Stimulated activated CD4-positive, alpha-beta T cell treated with anti-CD3 and anti-CD28 coated beads, TNF-alpha, amount 100 ng/mL, for 1 hour (primary cell): ENCODE measurements around the gene THADA.

Experiments used
- DNase-seq, 3 donors: peaks; one replicate each; pipeline ENCODE4 v3.0.0-alpha.2; 2020; ENCODE audit warnings: low read depth in 3 of 3, low spot score in 1 of 3

The THADA gene

DNA sequence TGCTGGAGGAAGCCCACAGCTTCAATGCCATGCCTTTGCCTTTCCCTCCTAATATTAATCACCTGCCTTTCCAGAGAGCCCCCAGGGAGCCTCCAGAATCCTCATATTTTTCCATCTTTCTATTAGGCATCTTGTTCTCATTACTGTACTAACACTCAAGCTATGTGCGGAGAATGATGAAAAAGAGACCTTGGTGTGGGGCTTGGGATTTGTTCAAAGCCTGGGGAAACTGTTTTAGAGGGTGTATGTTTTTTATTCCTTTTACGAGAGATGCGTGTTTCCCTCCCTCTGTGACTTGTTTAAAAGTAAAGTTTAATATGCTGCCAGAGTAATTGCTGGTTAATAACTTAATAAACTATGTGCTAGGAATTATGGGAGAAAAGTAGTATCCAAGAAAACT is 267.0 kb downstream of the THADA start:
- no peak for DNase-seq

DNA sequence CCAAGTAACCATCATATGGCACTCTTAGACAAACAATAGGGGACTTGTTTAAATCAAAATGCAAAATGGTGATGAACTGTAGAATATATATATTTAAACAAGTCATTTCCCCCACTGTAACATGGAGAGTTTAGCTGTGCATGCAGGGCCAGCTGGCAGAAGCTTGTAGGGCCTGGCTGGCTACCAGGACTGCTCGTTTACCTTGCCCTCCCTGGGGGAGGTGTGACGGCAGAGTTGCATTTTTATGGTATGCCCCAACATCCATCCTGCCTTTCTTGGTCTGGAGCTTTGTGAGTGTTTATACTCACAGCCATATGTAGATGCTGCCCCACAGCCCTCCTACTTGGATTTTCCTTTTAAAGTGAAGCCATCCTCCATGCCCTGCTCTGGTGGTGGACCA is 267.7 kb downstream of the THADA start:
- DNase-seq: no peak

DNA sequence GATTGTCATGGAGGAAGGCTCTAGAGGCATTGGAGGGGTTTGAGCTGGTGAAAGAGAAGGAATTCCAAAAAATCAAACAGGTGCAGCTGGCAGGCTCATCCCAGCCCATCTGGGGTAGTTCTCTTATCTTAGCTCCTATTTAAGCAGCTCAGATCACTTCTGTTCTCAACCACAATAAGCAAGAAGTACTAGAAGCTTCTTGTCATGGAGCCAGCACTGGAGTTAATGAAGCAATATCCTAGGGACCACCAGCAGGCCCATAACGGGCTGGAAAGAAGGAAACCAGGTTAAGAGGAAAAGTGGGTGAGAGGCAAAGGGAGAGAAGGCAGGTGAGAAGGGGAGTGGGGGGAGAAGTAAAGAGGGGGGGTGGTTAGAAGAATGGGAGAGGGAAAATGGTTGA is 268.7 kb downstream of the THADA start:
- no peak for DNase-seq

DNA sequence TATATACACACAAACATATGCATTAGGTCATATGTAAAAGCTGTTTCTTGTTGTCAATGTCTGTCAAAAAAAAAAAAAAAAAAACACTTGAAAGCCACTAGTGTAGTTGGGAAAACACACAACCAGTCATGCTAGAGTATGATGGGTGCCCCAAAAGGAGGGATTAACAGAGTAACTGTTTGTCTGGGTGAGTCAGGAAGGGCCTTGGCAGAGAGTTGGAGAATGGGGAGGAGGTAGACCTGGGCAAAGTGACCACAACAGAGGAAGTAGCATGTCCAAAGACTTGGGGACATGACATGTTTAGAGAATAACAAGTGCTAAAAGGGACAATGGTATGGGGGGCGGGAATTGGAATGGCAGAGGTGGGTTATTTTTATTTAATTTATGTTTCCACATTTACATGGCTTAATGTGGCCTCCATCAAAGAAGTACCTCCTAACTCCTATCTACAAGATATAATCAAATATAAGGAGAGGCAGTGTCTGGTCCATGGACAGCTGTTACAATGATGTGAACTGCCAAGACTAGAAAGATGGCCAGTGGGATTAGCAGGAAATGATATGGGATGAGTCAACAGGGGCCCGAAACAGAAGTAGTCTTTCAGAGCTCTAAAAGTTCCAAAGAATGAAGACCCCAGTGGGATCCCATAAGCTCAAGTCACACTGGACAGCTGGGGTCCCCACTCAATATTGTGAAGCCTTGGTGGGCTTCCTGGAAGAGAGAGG is 269.6 kb downstream of the THADA start:
- no peak for DNase-seq

DNA sequence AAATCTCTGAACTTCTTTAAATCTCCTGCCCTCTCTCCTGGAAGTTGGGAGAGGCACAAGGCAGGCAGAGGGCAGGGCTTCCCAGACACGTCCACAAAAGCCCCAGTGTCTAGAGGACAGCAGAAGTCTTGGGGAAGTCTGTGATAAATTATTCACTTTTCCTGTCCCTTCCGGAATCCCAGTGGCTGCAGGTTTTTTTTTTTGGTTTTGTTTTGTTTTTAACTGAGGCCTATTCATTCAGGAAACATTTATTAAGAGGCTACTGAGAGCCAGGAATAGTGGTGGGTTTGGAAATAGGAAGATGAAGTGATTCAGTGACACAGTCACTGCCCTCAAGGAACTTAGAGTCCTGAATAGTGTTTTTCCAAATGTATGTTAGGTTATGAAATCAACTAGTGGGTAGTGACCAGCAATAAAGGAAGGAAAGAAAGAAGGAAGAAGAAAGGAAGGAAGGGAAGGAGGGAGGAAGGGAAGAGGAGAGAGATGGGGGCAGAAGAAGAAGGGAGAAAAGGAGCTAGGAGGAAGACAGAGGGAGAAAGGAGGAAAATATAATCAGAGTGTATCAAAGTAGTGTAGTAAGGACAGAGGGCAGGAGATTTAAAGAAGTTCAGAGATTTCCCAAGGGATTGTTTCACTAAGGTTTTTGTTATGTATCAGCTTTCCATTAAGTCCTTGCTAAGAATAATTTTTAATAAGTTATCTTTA is 270.6 kb downstream of the THADA start:
- DNase-seq: no peak

- DNase-seq: no peak
Observed at GRCh38 chr2:43324259-43325106, 271.4 kb downstream of the THADA start.

DNA sequence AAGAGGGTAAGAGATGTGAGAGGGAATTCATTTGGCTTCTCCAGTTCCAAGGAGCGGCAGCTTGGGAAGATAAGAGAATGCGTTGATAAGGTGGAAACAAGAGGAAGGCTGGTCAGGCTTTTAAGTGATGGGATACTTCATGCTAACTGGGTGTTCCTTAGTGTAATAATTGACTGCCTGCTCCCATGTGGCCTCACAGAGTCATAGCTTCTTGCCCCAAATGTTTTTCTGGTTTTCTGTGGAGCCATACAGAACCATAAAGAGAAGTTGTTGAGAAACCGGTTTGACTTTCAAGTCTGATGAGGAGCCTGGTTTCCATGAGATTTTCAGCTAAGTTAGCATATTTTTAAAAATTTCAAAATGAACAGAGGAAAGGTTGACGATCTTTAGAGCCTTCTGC is 272.0 kb downstream of the THADA start:
- no peak for DNase-seq

GRCh38 chr2:43321446-43321845 is 274.4 kb downstream of the THADA start:
- no peak for DNase-seq

DNA sequence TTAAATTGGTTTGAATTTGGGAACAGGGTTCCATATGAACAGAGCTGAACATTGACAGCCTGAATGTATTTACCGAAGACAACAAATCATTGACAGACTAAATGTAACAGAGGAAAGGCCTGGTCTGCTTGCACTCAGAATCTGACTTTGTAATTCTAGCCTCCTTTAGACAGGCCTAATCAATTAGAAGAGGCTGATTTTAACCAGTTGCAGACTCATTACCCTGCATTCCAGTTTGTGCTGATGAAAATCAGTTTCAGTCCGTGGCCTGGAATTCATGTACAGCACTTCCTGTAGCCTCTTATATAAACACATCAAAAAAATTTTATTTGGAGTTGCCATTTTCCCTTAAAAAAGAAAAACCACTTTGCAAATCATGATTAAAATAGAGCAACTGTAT is 276.3 kb downstream of the THADA start:
- DNase-seq: no peak

DNA sequence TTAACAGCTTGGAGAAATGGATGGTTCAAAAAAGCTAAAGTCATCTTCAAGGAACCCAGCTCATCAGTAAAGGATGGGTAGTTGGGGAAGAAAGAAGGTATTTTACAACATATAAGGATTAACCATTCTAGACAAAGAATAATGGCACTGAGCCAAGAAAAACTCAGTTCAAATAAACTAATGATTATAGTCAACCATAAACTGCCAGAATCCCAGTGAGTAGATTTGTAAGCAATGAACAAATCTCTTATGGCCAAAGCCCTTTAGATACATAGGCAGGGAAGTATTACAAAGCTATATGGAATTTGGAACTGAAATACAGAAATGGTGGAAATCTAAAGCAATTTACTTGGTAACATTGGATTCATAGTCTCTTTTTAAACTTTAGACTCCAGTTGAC is 277.0 kb downstream of the THADA start:
- no peak for DNase-seq

DNA sequence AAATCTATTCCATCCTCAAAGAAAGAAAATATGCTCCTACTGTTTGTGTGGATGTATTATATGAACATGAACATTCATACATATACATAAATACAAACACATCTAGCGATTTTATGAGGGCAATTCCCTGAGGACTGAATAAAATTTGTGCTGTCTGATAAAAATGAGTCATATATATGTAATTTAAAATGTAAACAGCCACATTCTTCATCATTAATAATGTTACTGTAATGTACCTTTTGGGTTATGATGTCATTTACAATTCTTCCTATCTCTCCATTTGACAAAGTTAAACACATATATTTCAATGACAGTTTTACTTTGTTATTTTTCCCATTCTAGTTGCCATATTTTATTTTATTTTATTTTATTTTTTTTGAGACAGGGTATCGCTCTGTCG is 278.2 kb downstream of the THADA start:
- DNase-seq: no peak

GRCh38 chr2:43317194-43317593 is 278.6 kb downstream of the THADA start:
- no peak for DNase-seq

DNA sequence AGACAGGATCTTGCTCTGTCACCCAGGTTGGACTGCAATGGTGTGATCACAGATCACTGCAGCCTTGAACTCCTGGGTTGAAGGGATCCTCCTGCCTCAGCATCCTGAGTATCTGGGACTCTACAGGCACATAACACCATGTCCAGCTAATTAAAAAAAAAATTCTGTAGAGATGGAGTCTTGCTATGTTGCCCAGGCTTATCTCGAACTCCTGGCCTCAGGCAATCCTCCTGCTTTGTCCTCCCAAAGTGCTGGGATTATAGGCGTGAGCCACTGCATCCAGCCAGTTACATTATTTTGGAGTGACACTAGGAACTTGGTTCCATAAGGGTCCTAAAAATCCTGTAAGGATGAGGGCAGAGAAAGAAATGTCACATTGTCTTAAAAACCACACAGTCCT is 280.4 kb downstream of the THADA start:
- DNase-seq: no peak

GRCh38 chr2:43314299-43314927 is 281.4 kb downstream of the THADA start:
- DNase-seq: no peak

DNA sequence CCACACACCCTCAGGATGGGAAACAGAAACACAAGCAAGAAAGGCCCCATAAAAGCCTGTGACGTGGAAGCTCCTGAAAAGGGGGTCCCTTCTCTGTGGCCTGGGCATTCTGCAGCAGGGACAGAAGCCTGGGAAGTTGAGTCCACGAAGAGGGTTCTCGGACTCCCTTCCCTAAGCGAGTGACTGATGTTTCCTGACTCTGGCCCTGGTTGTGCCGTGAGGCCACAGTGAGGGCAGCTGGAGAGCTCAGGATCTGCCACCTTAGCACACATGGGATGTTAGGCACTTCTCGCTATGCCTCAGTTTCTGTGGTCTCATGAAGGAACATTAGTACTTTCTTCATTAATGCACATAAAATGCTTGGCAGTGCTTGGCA is 282.2 kb downstream of the THADA start:
- DNase-seq: no peak

DNA sequence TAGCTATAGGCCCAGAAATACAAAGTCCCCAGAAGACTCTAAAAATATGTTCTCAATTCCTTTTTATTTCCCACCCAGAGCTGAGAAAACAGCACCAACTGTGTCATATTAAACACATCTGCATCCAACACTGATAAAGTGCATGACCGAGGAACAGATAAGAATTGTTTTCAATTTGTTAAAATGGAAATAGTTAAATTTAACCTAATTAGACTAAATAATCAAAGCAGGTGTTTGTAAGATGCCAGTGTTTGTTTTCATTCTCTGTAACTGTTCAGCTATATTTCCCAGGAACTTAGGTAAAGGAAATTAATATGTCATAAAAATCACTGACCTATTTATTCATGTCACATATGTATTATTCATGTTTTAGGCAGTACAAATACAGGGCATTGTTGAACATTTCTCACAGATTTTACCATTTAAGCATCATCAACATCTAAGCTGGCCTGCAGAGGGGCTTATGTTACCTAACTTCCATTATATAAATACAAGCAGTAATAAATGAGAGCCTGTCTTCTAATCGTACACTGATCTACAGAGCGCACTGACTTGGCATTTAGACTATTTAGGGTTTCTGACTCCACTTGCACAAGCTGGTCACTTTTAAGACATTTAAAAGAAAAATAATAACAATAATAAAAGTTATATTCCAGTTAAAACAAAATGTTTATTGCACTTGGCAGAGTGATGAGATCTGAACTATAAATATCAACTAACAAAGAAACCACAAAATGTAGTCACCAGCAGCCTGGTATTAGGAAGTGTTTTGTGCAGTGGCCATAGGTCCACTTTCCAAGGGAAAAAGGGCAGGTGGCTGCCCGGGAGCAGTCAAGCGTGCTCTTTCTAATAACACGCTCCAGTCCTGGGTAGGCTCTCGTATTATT is 282.8 kb downstream of the THADA start:
- DNase-seq: no peak

DNA sequence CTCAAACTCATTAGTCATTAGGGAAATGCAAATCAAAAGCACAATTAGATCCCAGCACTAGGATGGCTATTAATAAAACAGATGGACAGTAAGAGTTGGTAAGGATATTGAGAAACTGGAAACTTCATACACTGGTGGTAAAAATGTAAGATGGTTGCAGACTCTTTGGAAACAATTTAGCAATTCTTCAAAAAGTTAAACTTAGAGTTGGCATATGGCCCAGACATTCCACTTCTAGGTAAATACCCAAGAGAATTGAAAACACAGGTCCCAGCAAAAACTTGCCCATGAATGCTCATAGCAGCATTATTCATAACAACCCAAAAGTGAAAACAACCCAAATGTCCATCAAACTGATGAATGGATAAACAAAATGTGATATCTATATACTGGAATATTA is 284.6 kb downstream of the THADA start:
- no peak for DNase-seq

DNA sequence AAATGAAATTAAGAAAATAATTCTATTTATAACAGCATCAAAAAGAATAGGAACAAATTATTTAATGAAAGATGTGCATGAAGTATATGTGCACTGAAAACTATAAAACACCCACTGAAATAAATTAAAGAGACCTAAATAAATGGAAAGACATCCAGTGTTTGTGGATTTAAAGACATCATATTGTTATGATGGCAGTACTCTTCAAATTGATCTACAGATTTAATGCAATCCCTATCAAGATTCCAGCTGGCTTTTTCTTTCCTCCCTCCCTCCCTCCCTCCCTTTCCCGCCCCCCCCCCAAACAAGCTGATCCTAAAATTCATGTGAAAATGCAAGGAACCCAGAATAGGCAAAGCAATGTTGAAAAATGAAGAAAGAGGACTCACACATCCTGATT is 285.9 kb downstream of the THADA start:
- DNase-seq: no peak

- no peak for DNase-seq
Observed at GRCh38 chr2:43307973-43308372, 287.9 kb downstream of the THADA start.

GRCh38 chr2:43307046-43307445 is 288.8 kb downstream of the THADA start:
- DNase-seq: no peak

- no peak for DNase-seq
Observed at GRCh38 chr2:43306197-43306596, 289.6 kb downstream of the THADA start.
